CD8-positive, alpha-beta memory T cell (primary cell): ENCODE results near the gene CAV2. TPM values are rescaled to one million over a fixed set of nuclear protein-coding genes. Genes with fewer than 3 reads are reported as not detected.
A peak's percentile ranks its signal among the peaks of the same experiment; 100 is the strongest.

Source experiments
- CTCF ChIA-PET: fragments of 350-600 bp; sonication (Branson Sonifier 250); formaldehyde crosslinking; loops from one replicate; lab custom pipeline; 2021; ENCODE audit warnings: antibody characterized with exemption; lab: Charles Lee
- POLR2A ChIA-PET: fragments of 350-600 bp; sonication (Branson Sonifier 250); formaldehyde crosslinking; loops from one replicate; lab custom pipeline; 2021; ENCODE audit warnings: antibody characterized with exemption; lab: Charles Lee
- DNase-seq, 5 donors: peaks; one replicate each; pipeline versions ENCODE4 v3.0.0 to v3.0.0-alpha.2; 2020 to 2022; ENCODE audit warnings: mixed read lengths in 1 of 5
- H3K27ac ChIP-seq: one replicate; pipeline ENCODE4 v1.7.0; 2013; ENCODE audit warnings: low read depth, mild to moderate bottlenecking, low read length, moderate library complexity
- H3K27me3 ChIP-seq: 2 replicates; pipeline ENCODE4 v1.7.0; 2013; ENCODE audit warnings: low read length, mild to moderate bottlenecking; ENCODE audit not compliant: insufficient read depth, poor library complexity, severe bottlenecking
- H3K36me3 ChIP-seq: 2 replicates; pipeline ENCODE4 v1.7.0; 2013; ENCODE audit warnings: mild to moderate bottlenecking, low read length, moderate library complexity; ENCODE audit not compliant: insufficient read depth
- H3K4me1 ChIP-seq: 2 replicates; pipeline ENCODE4 v1.7.0; 2013; ENCODE audit warnings: mild to moderate bottlenecking, low read length, moderate library complexity; ENCODE audit not compliant: insufficient read depth
- H3K4me3 ChIP-seq: 2 replicates; pipeline ENCODE4 v1.7.0; 2013; ENCODE audit warnings: mild to moderate bottlenecking, low read length
- H3K9me3 ChIP-seq: 2 replicates; pipeline ENCODE4 v1.7.0; 2013; ENCODE audit warnings: mild to moderate bottlenecking, low read length
- H3K27ac Mint-ChIP-seq, 8 donors: one replicate each; pipeline ENCODE4 v1.8.0; 2020 to 2021; ENCODE audit warnings: mixed read lengths in 8 of 8, mild to moderate bottlenecking in 6 of 8, inconsistent platforms in 3 of 8, moderate library complexity in 3 of 8
- H3K27me3 Mint-ChIP-seq, 2 donors: one replicate each; pipeline ENCODE4 v1.8.0; 2020 to 2021; ENCODE audit warnings: mixed read lengths in 2 of 2, mild to moderate bottlenecking in 1 of 2, moderate library complexity in 1 of 2
- H3K36me3 Mint-ChIP-seq, 3 donors: one replicate each; pipeline ENCODE4 v1.8.0; 2020 to 2021; ENCODE audit warnings: mixed read lengths in 3 of 3, inconsistent platforms in 1 of 3, mild to moderate bottlenecking in 1 of 3
- H3K4me1 Mint-ChIP-seq, 3 donors: one replicate each; pipeline ENCODE4 v1.8.0; 2020 to 2021; ENCODE audit warnings: mixed read lengths in 3 of 3, inconsistent platforms in 1 of 3, mild to moderate bottlenecking in 1 of 3
- H3K4me3 Mint-ChIP-seq, 7 donors: one replicate each; pipeline ENCODE4 v1.8.0; 2020 to 2021; ENCODE audit warnings: mixed read lengths in 7 of 7, mild to moderate bottlenecking in 6 of 7, moderate library complexity in 4 of 7, inconsistent platforms in 2 of 7
- H3K9me3 Mint-ChIP-seq, 5 donors: one replicate each; pipeline ENCODE4 v1.8.0; 2020 to 2022; ENCODE audit warnings: mixed read lengths in 5 of 5, mild to moderate bottlenecking in 3 of 5, moderate library complexity in 2 of 5, inconsistent platforms in 1 of 5
- polyA plus RNA-seq: library from polyadenylated mRNA; unstranded; fragments of 300-500 nt; fragmentation: Illumina TruSeq; gene quantifications from one replicate; pipeline ENCODE4 v1.2.3, GENCODE V29; 2021
- total RNA-seq, 2 experiments: library from RNA; stranded (reverse); gene quantifications; one replicate each; pipeline ENCODE4 v1.2.3, GENCODE V29; 2021

CAV2 gene
- total and polyA plus RNA-seq, 3 experiments from 2014 or later, result not detected

DNA sequence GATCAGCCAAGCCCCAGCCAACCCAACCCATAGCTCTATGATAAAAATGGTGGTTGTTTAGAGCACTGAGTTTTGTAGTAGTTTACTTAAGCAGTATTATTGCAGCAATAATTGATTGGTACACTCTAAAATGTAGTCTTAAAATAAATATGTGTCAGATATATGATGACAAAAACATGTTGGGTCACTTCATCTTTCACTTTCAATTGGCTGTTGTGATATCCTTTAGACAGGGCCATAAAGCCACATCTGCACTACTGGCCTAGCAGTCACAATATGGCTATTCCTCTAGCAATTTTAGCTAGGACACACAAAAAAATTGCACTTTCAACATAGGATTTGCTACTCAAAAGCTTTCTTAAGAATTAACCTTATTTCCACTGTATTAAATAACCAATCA lies 19.4 kb downstream of the CAV2 start:
- peaks cover 7% of the 10 kb centered on the region for H3K27me3 ChIP-seq
- H3K36me3 ChIP-seq, result no peaks in the 10 kb centered on the region
- H3K9me3 ChIP-seq, result no peaks in the 10 kb centered on the region
- DNase-seq, result no peak
- no peaks in the 10 kb centered on the region for H3K36me3 Mint-ChIP-seq
- CTCF ChIA-PET, result no interaction called here
- no peak overlapping the region for H3K27ac ChIP-seq
- H3K9me3 Mint-ChIP-seq, result no peaks in the 10 kb centered on the region
- POLR2A ChIA-PET, result no interaction called here
- H3K4me1 Mint-ChIP-seq, result peaks cover 0 to 6% (median 3%) of the 10 kb centered on the region in 3 donors
- H3K4me3 Mint-ChIP-seq, result no peak overlapping the region
- peaks cover 31 to 60% of the 10 kb centered on the region in 2 donors for H3K27me3 Mint-ChIP-seq
- no peak overlapping the region for H3K27ac Mint-ChIP-seq
- no peak overlapping the region for H3K4me3 ChIP-seq
- no peaks in the 10 kb centered on the region for H3K4me1 ChIP-seq

DNA sequence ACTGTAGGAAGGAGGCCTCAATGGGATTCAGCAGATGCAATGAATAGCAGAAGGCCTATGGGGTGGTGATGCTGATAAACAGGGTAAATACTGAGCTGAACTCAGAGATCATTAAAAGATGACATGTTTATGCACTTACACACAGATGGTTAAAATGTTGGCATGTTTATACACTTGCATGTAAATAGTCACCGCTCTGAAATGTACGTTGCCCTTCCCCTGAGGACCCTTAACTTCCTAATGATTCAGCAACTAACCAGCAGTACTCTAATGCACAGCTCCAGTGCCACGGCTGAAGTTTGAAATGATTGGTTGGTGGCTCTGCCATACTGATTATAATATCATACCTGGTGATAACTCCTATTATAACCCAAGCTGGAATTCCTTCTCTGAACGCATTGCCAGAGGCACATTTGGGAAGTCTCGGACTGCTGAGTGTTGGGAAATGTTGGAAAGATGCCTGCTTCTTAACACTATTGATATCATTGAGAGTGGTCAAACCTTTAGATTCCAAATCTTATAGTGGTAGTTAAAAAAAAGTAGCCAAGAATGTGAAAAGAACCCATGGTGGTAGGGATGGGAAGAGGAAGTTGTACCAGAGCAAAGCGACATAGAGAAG lies 21.6 kb downstream of the CAV2 start:
- CTCF ChIA-PET, result interaction anchor here (1.2 kb wide), 1 partner anchor 264 kb away, joined by 3 read pairs; no protein-coding TSS in a partner anchor
- H3K36me3 Mint-ChIP-seq, result no peaks in the 10 kb centered on the region
- no peaks in the 10 kb centered on the region for H3K9me3 Mint-ChIP-seq
- peaks cover 25% of the 10 kb centered on the region for H3K27me3 ChIP-seq
- no peaks in the 10 kb centered on the region for H3K36me3 ChIP-seq
- no peak overlapping the region for H3K4me3 Mint-ChIP-seq
- DNase-seq, result no peak
- POLR2A ChIA-PET, result no interaction called here
- no peaks in the 10 kb centered on the region for H3K9me3 ChIP-seq
- no peak overlapping the region for H3K4me3 ChIP-seq
- peaks cover 39 to 60% of the 10 kb centered on the region in 2 donors for H3K27me3 Mint-ChIP-seq
- H3K4me1 ChIP-seq, result peaks cover 13% of the 10 kb centered on the region
- peaks cover 20 to 23% (median 20%) of the 10 kb centered on the region in 3 donors for H3K4me1 Mint-ChIP-seq
- H3K27ac ChIP-seq, result no peak overlapping the region
- no peak overlapping the region for H3K27ac Mint-ChIP-seq

DNA sequence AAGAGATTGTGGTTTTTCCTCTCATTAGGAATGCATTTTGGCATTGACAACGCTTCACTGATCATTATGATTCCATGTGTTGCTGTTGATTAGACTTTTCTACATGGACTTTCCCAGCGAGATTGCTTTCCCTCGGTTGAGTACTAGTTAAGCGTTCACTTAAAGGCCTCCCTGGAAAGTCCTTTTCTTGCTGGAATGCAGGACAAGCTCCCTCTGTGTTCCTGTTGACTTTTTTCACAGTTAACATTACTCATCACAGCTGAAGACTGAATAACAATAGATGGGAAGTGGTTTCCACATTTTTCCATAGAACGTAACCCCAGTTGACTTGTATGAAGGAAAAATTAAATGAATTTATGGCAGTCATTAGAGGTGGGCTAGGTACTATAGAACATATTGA lies 22.7 kb downstream of the CAV2 start:
- H3K9me3 ChIP-seq, result no peaks in the 10 kb centered on the region
- CTCF ChIA-PET, result interaction anchor here (0.6 to 1.2 kb wide), 2 partner anchors 18 to 265 kb away, joined by 3 read pairs; no protein-coding TSS in a partner anchor
- peaks cover 46 to 71% of the 10 kb centered on the region in 2 donors for H3K27me3 Mint-ChIP-seq
- H3K36me3 Mint-ChIP-seq, result no peaks in the 10 kb centered on the region
- no peak overlapping the region for H3K4me3 ChIP-seq
- H3K9me3 Mint-ChIP-seq, result no peaks in the 10 kb centered on the region
- H3K27ac Mint-ChIP-seq, result no peak overlapping the region
- no peak overlapping the region for H3K27ac ChIP-seq
- peaks cover 29 to 31% (median 29%) of the 10 kb centered on the region in 3 donors for H3K4me1 Mint-ChIP-seq
- H3K27me3 ChIP-seq, result peaks cover 36% of the 10 kb centered on the region
- DNase-seq, result no peak
- H3K4me3 Mint-ChIP-seq, result no peak overlapping the region
- peaks cover 19% of the 10 kb centered on the region for H3K4me1 ChIP-seq
- POLR2A ChIA-PET, result no interaction called here
- no peaks in the 10 kb centered on the region for H3K36me3 ChIP-seq

DNA sequence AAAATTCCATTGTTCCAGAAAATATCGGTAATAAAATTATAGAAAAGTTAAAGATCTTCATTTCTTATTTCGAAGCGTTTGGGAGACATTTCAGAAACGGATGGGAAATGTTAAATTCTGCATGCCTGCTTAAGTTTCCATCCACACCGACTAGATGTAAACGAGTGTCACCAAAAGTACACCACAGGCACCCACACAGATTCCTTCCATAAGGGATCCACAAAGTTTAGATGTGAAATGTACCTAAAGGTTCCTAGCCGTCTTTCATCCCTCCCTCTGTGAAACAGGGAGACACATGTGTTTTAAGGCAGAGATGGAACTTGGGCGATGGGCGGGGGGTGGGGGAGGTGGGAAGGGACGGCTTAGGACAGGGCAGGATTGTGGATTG lies 24.7 kb downstream of the CAV2 start:
- no peak for DNase-seq
- POLR2A ChIA-PET, result no interaction called here
- H3K9me3 Mint-ChIP-seq, result no peaks in the 10 kb centered on the region
- H3K4me1 Mint-ChIP-seq, result peaks cover 29 to 31% (median 29%) of the 10 kb centered on the region in 3 donors
- Histone ChIP-seq H3K4me1 (peaks cover 19% of the 10 kb centered on the region), H3K27ac (no peak overlapping the region), H3K9me3 (no peaks in the 10 kb centered on the region), H3K36me3 (no peaks in the 10 kb centered on the region), H3K4me3 (no peak overlapping the region), H3K27me3 (peaks cover 36% of the 10 kb centered on the region)
- H3K27me3 Mint-ChIP-seq, result peaks cover 44 to 73% of the 10 kb centered on the region in 2 donors
- H3K27ac Mint-ChIP-seq, result no peak overlapping the region
- peak overlapping the region in 5 of 7 donors; percentile 36 to 84 (median 52) for H3K4me3 Mint-ChIP-seq
- H3K36me3 Mint-ChIP-seq, result no peaks in the 10 kb centered on the region
- CTCF ChIA-PET, result no interaction called here

GRCh38 chr7:116524609-116525297 lies 25.2 kb downstream of the CAV2 start, which contains the start of gene CAV1:
CAV1 (plus strand) TSS chr7:116525036; CDS start chr7:116525063, 27 bp downstream.
- H3K9me3 Mint-ChIP-seq, result no peaks in the 10 kb centered on the region
- Histone ChIP-seq H3K36me3 (no peaks in the 10 kb centered on the region), H3K4me1 (peaks cover 19% of the 10 kb centered on the region), H3K27ac (no peak within 1 kb of the TSS), H3K27me3 (peaks cover 36% of the 10 kb centered on the region), H3K9me3 (no peaks in the 10 kb centered on the region), H3K4me3 (peak within 1 kb of the TSS; percentile 75)
- CTCF ChIA-PET, result interaction anchor here (0.8 to 3.1 kb wide), 15 partner anchors 13 to 358 kb away, joined by 3 to 21 read pairs (median 5); partner anchors contain the start of gene TES
- H3K27me3 Mint-ChIP-seq, result peaks cover 42 to 69% of the 10 kb centered on the region in 2 donors
- no peaks in the 10 kb centered on the region for H3K36me3 Mint-ChIP-seq
- H3K4me1 Mint-ChIP-seq, result peaks cover 29 to 31% (median 29%) of the 10 kb centered on the region in 3 donors
- POLR2A ChIA-PET, result interaction anchor here (1.3 kb wide), 1 partner anchor 265 kb away, joined by 3 read pairs; no protein-coding TSS in a partner anchor
- peak within 1 kb of the TSS; percentile 77 to 95 (median 85) for H3K4me3 Mint-ChIP-seq
- DNase-seq, result peak in 4 of 5 donors; percentile 15 to 62 (median 41)
- H3K27ac Mint-ChIP-seq, result peak within 1 kb of the TSS in 4 of 8 donors; percentile 0 to 47 (median 24)

GRCh38 chr7:116525298-116525912 lies 25.9 kb downstream of the CAV2 start:
- H3K4me1 Mint-ChIP-seq, result peaks cover 29 to 31% (median 29%) of the 10 kb centered on the region in 3 donors

GRCh38 chr7:116525913-116526861 lies 26.6 kb downstream of the CAV2 start:
- H3K27ac Mint-ChIP-seq, result peak overlapping the region in 1 of 8 donors; percentile 9
- POLR2A ChIA-PET, result interaction anchor here (0.6 to 1.3 kb wide), 4 partner anchors 39 to 293 kb away, joined by 3 read pairs; no protein-coding TSS in a partner anchor
- Histone ChIP-seq H3K4me3 (peak overlapping the region; percentile 75), H3K36me3 (no peaks in the 10 kb centered on the region), H3K27ac (no peak overlapping the region), H3K9me3 (no peaks in the 10 kb centered on the region), H3K27me3 (peaks cover 34% of the 10 kb centered on the region), H3K4me1 (peaks cover 19% of the 10 kb centered on the region)
- peak; percentile 46 to 75 (median 55) for DNase-seq
- H3K9me3 Mint-ChIP-seq, result no peaks in the 10 kb centered on the region
- CTCF ChIA-PET, result interaction anchor here (0.6 to 3.1 kb wide), 48 partner anchors 8 to 390 kb away, joined by 3 to 21 read pairs (median 4); partner anchors contain the start of genes CAV2 and TES
- no peaks in the 10 kb centered on the region for H3K36me3 Mint-ChIP-seq
- H3K4me1 Mint-ChIP-seq, result peaks cover 29 to 31% (median 29%) of the 10 kb centered on the region in 3 donors
- peak overlapping the region; percentile 77 to 95 (median 85) for H3K4me3 Mint-ChIP-seq
- peaks cover 42 to 71% of the 10 kb centered on the region in 2 donors for H3K27me3 Mint-ChIP-seq

More at GRCh38 chr7:116525298-116525912, 25.9 kb downstream of the CAV2 start:
- Mint-ChIP-seq H3K36me3 (no peaks in the 10 kb centered on the region), H3K27ac (peak overlapping the region in 1 of 8 donors; percentile 47), H3K27me3 (peaks cover 42 to 68% of the 10 kb centered on the region in 2 donors), H3K9me3 (no peaks in the 10 kb centered on the region), H3K4me3 (peak overlapping the region; percentile 77 to 95 (median 85))
- Histone ChIP-seq H3K4me3 (peak overlapping the region; percentile 75), H3K36me3 (no peaks in the 10 kb centered on the region), H3K4me1 (peaks cover 19% of the 10 kb centered on the region), H3K27ac (no peak overlapping the region), H3K9me3 (no peaks in the 10 kb centered on the region), H3K27me3 (peaks cover 36% of the 10 kb centered on the region)
- DNase-seq, result peak in 3 of 5 donors; percentile 20 to 51 (median 22)
- ChIA-PET POLR2A (interaction anchor here (0.6 to 1.3 kb wide), 2 partner anchors 38 to 266 kb away, joined by 3 read pairs; no protein-coding TSS in a partner anchor), CTCF (interaction anchor here (0.8 to 3.1 kb wide), 26 partner anchors 10 to 386 kb away, joined by 3 to 21 read pairs (median 5); partner anchors contain the start of gene TES)
